ENCODE results near the gene F13A1. TPM values are rescaled to one million over a fixed set of nuclear protein-coding genes. Genes with fewer than 3 reads are reported as not detected.
A peak's percentile ranks its signal among the peaks of the same experiment; 100 is the strongest.

The F13A1 gene
- total RNA-seq, 4 donors from 2014 or later, result 4.1 to 90.6 (median 57.8) TPM

GRCh38 chr6:6217855-6218758, 102.4 kb downstream of the F13A1 start:
- H3K9me3 ChIP-seq, result no peaks in the 10 kb centered on the region
- TF ChIP-seq POLR2A (IDR thresholded peaks at IDR 0.05) (no peak), CTCF (IDR thresholded peaks at IDR 0.05) (no peak)
- H3K4me1 ChIP-seq, result no peaks in the 10 kb centered on the region
- no peak overlapping the region for H3K4me3 ChIP-seq
- DNase-seq, result peak in 1 of 2 donors; percentile 27
- no peaks in the 10 kb centered on the region for H3K27me3 ChIP-seq
- H3K36me3 ChIP-seq, result no peaks in the 10 kb centered on the region
- H3K27ac ChIP-seq, result no peak overlapping the region
- intact Hi-C loops (cut with DNase I; ENCODE audit: low total_unique reads), result no loop called here

- no peak for DNase-seq
- H3K27me3 ChIP-seq, result no peaks in the 10 kb centered on the region
Observed at GRCh38 chr6:6210994-6211393, 109.5 kb downstream of the F13A1 start.

GRCh38 chr6:6202886-6203285, 117.6 kb downstream of the F13A1 start:
- Histone ChIP-seq H3K9me3 (no peaks in the 10 kb centered on the region), H3K27ac (no peak overlapping the region), H3K36me3 (no peaks in the 10 kb centered on the region), H3K4me1 (no peaks in the 10 kb centered on the region), H3K4me3 (no peak overlapping the region), H3K27me3 (no peaks in the 10 kb centered on the region)
- no peak for DNase-seq
- TF ChIP-seq POLR2A (IDR thresholded peaks at IDR 0.05) (no peak), CTCF (IDR thresholded peaks at IDR 0.05) (no peak)
- intact Hi-C loops (cut with DNase I; ENCODE audit: low total_unique reads), result no loop called here

More at GRCh38 chr6:6210994-6211393, 109.5 kb downstream of the F13A1 start:
- Histone ChIP-seq H3K4me1 (no peaks in the 10 kb centered on the region), H3K9me3 (no peaks in the 10 kb centered on the region), H3K36me3 (no peaks in the 10 kb centered on the region), H3K27ac (no peak overlapping the region), H3K4me3 (no peak overlapping the region)
- TF ChIP-seq POLR2A (IDR thresholded peaks at IDR 0.05) (no peak), CTCF (IDR thresholded peaks at IDR 0.05) (no peak)
- intact Hi-C loops (cut with DNase I; ENCODE audit: low total_unique reads), result no loop called here

- intact Hi-C loops (cut with DNase I; ENCODE audit: low total_unique reads), result no loop called here
- no peak for DNase-seq
- Histone ChIP-seq H3K27ac (no peak overlapping the region), H3K36me3 (no peaks in the 10 kb centered on the region), H3K27me3 (no peaks in the 10 kb centered on the region), H3K4me1 (no peaks in the 10 kb centered on the region), H3K9me3 (no peaks in the 10 kb centered on the region), H3K4me3 (no peak overlapping the region)
- TF ChIP-seq CTCF (IDR thresholded peaks at IDR 0.05), result no peak
- TF ChIP-seq POLR2A (IDR thresholded peaks at IDR 0.05), result no peak
Observed at GRCh38 chr6:6201200-6201599, 119.3 kb downstream of the F13A1 start.

- no peaks in the 10 kb centered on the region for H3K9me3 ChIP-seq
Observed at GRCh38 chr6:6199678-6200077, 120.8 kb downstream of the F13A1 start.

More at GRCh38 chr6:6199678-6200077, 120.8 kb downstream of the F13A1 start:
- TF ChIP-seq POLR2A (IDR thresholded peaks at IDR 0.05) (no peak), CTCF (IDR thresholded peaks at IDR 0.05) (no peak)
- H3K27ac ChIP-seq, result no peak overlapping the region
- H3K27me3 ChIP-seq, result no peaks in the 10 kb centered on the region
- no peaks in the 10 kb centered on the region for H3K36me3 ChIP-seq
- DNase-seq, result no peak
- no peak overlapping the region for H3K4me3 ChIP-seq
- intact Hi-C loops (cut with DNase I; ENCODE audit: low total_unique reads), result no loop called here
- no peaks in the 10 kb centered on the region for H3K4me1 ChIP-seq

Measured in uterus (tissue), 4 donors.